ENCODE measurements around the gene ABCA6. TPM values are rescaled to one million over a fixed set of nuclear protein-coding genes. Genes with fewer than 3 reads are reported as not detected.
"Not testable (repeated sequence)": the region's sequence is repeated elsewhere in the genome, so short reads cannot be mapped to it uniquely, and the experiment has no call there.

The ABCA6 gene
- total and polyA plus RNA-seq, 4 experiments from 2014 or later = 0.53 to 0.67 TPM; not detected in 2

GRCh38 chr17:69175625-69176456 lies 34.1 kb upstream of the ABCA6 start:
- intact Hi-C loops (cut with micrococcal nuclease) = no loop called here
- peaks cover 0 to 1% of the 10 kb centered on the region in 2 donors for H3K36me3 Mint-ChIP-seq
- no peaks in the 10 kb centered on the region for H3K4me1 Mint-ChIP-seq
- H3K27ac Mint-ChIP-seq = no peak overlapping the region
- H3K4me3 Mint-ChIP-seq = no peak overlapping the region
- CTCF ChIA-PET (ENCODE audit: partially characterized antibody) = no interaction called here
- POLR2A ChIA-PET (ENCODE audit: partially characterized antibody) = no interaction called here
- H3K27ac ChIP-seq (ENCODE audit: low read depth, low read length) = no peak overlapping the region
- H3K27me3 ChIP-seq (ENCODE audit: insufficient read depth, low read length) = no peaks in the 10 kb centered on the region
- no peaks in the 10 kb centered on the region for H3K36me3 ChIP-seq (ENCODE audit: insufficient read depth, low read length)
- H3K4me1 ChIP-seq (ENCODE audit: insufficient read depth, low read length) = no peaks in the 10 kb centered on the region
- H3K4me3 ChIP-seq (ENCODE audit: low read length in 2 of 2) = no peak overlapping the region
- no peaks in the 10 kb centered on the region for H3K9me3 Mint-ChIP-seq
- DNase-seq = no peak
- H3K9me3 ChIP-seq (ENCODE audit: control insufficient read depth in 1 of 2, low read length in 2 of 2) = no peaks in the 10 kb centered on the region
- no peaks in the 10 kb centered on the region for H3K27me3 Mint-ChIP-seq

GRCh38 chr17:69175262-69175624 lies 33.5 kb upstream of the ABCA6 start:
- peaks cover 0 to 3% (median 0%) of the 10 kb centered on the region in 8 donors for H3K9me3 Mint-ChIP-seq
- no peaks in the 10 kb centered on the region for H3K27me3 Mint-ChIP-seq
- Histone ChIP-seq H3K4me1 (ENCODE audit: insufficient read depth, low read length) (no peaks in the 10 kb centered on the region), H3K4me3 (ENCODE audit: low read length in 2 of 2) (no peak overlapping the region), H3K9me3 (ENCODE audit: control insufficient read depth in 1 of 2, low read length in 2 of 2) (no peaks in the 10 kb centered on the region), H3K27ac (ENCODE audit: low read depth, low read length) (no peak overlapping the region), H3K27me3 (ENCODE audit: insufficient read depth, low read length) (no peaks in the 10 kb centered on the region), H3K36me3 (ENCODE audit: insufficient read depth, low read length) (no peaks in the 10 kb centered on the region)
- no peak overlapping the region for H3K27ac Mint-ChIP-seq
- H3K36me3 Mint-ChIP-seq = peaks cover 0 to 1% of the 10 kb centered on the region in 2 donors
- H3K4me3 Mint-ChIP-seq = no peak overlapping the region
- no peak for DNase-seq
- POLR2A ChIA-PET (ENCODE audit: partially characterized antibody) = no interaction called here
- no peaks in the 10 kb centered on the region for H3K4me1 Mint-ChIP-seq
- CTCF ChIA-PET (ENCODE audit: partially characterized antibody) = no interaction called here
- intact Hi-C loops (cut with micrococcal nuclease) = no loop called here

DNA sequence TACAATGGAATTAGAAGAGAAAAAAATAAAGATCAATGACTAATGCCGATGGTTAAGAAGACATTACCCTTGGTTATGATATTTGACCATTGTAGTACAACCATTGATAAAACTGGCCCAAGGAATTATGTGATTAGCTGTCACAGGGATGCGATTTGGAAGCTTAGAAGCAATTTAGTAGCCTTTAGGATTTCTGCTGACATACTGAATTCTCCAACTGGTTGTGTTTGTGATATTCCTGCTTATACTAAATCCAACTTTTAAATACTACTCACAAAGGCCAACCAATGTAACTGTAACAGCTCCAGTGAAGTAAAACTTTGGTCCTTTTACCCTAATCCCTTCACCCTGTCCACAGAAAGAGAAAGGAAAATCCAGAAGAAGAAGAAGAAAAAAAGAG lies 31.4 kb upstream of the ABCA6 start:
- Mint-ChIP-seq H3K27ac (no peak overlapping the region), H3K9me3 (peaks cover 0 to 3% (median 0%) of the 10 kb centered on the region in 8 donors), H3K27me3 (no peaks in the 10 kb centered on the region), H3K4me1 (no peaks in the 10 kb centered on the region), H3K36me3 (peaks cover 1 to 6% of the 10 kb centered on the region in 2 donors), H3K4me3 (no peak overlapping the region)
- no peak for DNase-seq
- Histone ChIP-seq H3K27me3 (ENCODE audit: insufficient read depth, low read length) (no peaks in the 10 kb centered on the region), H3K36me3 (ENCODE audit: insufficient read depth, low read length) (no peaks in the 10 kb centered on the region), H3K9me3 (ENCODE audit: control insufficient read depth in 1 of 2, low read length in 2 of 2) (no peaks in the 10 kb centered on the region), H3K4me3 (ENCODE audit: low read length in 2 of 2) (no peak overlapping the region), H3K27ac (ENCODE audit: low read depth, low read length) (no peak overlapping the region), H3K4me1 (ENCODE audit: insufficient read depth, low read length) (no peaks in the 10 kb centered on the region)
- intact Hi-C loops (cut with micrococcal nuclease) = no loop called here
- ChIA-PET CTCF (ENCODE audit: partially characterized antibody) (no interaction called here), POLR2A (ENCODE audit: partially characterized antibody) (no interaction called here)

DNA sequence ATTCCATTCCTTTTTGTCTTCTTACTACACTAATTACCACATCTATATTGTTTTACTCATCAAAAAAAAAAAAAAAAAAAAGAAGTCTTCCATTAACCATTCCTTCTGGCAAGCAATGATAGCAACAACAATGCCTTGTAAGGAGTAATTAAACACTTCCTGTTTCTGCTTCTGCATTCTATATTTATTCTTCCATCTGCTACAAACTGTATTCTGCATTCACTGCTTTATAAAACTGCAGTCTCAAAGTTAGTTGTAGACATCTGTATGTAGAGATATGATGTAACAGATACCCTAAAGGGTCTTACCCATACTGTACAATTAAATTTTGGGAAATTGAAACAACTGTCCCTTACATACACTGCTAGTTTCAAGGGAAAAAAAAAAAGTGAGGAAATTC lies 28.7 kb upstream of the ABCA6 start:
- H3K27me3 Mint-ChIP-seq = no peaks in the 10 kb centered on the region
- Histone ChIP-seq H3K36me3 (ENCODE audit: insufficient read depth, low read length) (no peaks in the 10 kb centered on the region), H3K9me3 (ENCODE audit: control insufficient read depth in 1 of 2, low read length in 2 of 2) (no peaks in the 10 kb centered on the region), H3K27me3 (ENCODE audit: insufficient read depth, low read length) (no peaks in the 10 kb centered on the region), H3K4me3 (ENCODE audit: low read length in 2 of 2) (no peak overlapping the region), H3K27ac (ENCODE audit: low read depth, low read length) (no peak overlapping the region), H3K4me1 (ENCODE audit: insufficient read depth, low read length) (no peaks in the 10 kb centered on the region)
- peaks cover 0 to 5% (median 0%) of the 10 kb centered on the region in 8 donors for H3K9me3 Mint-ChIP-seq
- CTCF ChIA-PET (ENCODE audit: partially characterized antibody) = no interaction called here
- no peak overlapping the region for H3K4me3 Mint-ChIP-seq
- intact Hi-C loops (cut with micrococcal nuclease) = no loop called here
- no peak overlapping the region for H3K27ac Mint-ChIP-seq
- no peaks in the 10 kb centered on the region for H3K4me1 Mint-ChIP-seq
- POLR2A ChIA-PET (ENCODE audit: partially characterized antibody) = no interaction called here
- H3K36me3 Mint-ChIP-seq = peaks cover 1 to 16% of the 10 kb centered on the region in 2 donors
- no peak for DNase-seq

GRCh38 chr17:69168642-69169041 lies 26.9 kb upstream of the ABCA6 start:
- H3K27ac ChIP-seq (ENCODE audit: low read depth, low read length); DNase-seq; POLR2A ChIA-PET (ENCODE audit: partially characterized antibody); H3K27me3 ChIP-seq (ENCODE audit: insufficient read depth, low read length); H3K27me3 Mint-ChIP-seq; H3K27ac Mint-ChIP-seq; H3K9me3 Mint-ChIP-seq; H3K4me3 ChIP-seq (ENCODE audit: low read length in 2 of 2); H3K36me3 ChIP-seq (ENCODE audit: insufficient read depth, low read length); intact Hi-C loops (cut with micrococcal nuclease); CTCF ChIA-PET (ENCODE audit: partially characterized antibody); H3K4me1 ChIP-seq (ENCODE audit: insufficient read depth, low read length); H3K9me3 ChIP-seq (ENCODE audit: control insufficient read depth in 1 of 2, low read length in 2 of 2); H3K4me1 Mint-ChIP-seq; H3K4me3 Mint-ChIP-seq: not testable (repeated sequence)
- peaks cover 1 to 16% of the 10 kb centered on the region in 2 donors for H3K36me3 Mint-ChIP-seq

DNA sequence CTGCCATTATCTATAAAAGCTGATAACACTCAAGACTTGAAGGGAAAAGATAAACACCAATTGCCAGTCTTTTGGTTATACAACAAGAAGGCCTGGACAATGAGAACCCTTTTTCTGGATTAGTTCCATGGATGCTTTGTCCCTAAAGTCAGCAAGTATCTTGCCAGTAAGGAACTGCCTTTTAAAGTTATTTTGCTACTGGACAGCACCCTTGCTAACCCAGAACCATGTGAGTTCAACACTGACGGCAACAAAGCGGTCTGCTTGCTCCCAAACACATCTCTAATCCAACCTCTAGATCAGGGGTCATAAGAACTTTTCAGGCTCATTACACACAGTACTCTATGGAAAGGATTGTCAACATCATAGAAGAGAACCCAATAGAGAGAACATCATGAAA lies 25.3 kb upstream of the ABCA6 start:
- Histone ChIP-seq H3K27ac (ENCODE audit: low read depth, low read length) (no peak overlapping the region), H3K9me3 (ENCODE audit: control insufficient read depth in 1 of 2, low read length in 2 of 2) (no peaks in the 10 kb centered on the region), H3K4me1 (ENCODE audit: insufficient read depth, low read length) (no peaks in the 10 kb centered on the region), H3K4me3 (ENCODE audit: low read length in 2 of 2) (no peak overlapping the region), H3K36me3 (ENCODE audit: insufficient read depth, low read length) (no peaks in the 10 kb centered on the region), H3K27me3 (ENCODE audit: insufficient read depth, low read length) (no peaks in the 10 kb centered on the region)
- ChIA-PET POLR2A (ENCODE audit: partially characterized antibody) (no interaction called here), CTCF (ENCODE audit: partially characterized antibody) (no interaction called here)
- intact Hi-C loops (cut with micrococcal nuclease) = no loop called here
- Mint-ChIP-seq H3K4me1 (no peaks in the 10 kb centered on the region), H3K9me3 (peaks cover 0 to 5% (median 0%) of the 10 kb centered on the region in 8 donors), H3K36me3 (peaks cover 0 to 16% of the 10 kb centered on the region in 2 donors), H3K27me3 (no peaks in the 10 kb centered on the region), H3K4me3 (no peak overlapping the region), H3K27ac (no peak overlapping the region)
- DNase-seq = no peak

- Mint-ChIP-seq H3K27me3 (no peaks in the 10 kb centered on the region), H3K27ac (no peak overlapping the region), H3K4me1 (no peaks in the 10 kb centered on the region), H3K9me3 (peaks cover 0 to 5% (median 0%) of the 10 kb centered on the region in 8 donors), H3K4me3 (no peak overlapping the region), H3K36me3 (peaks cover 0 to 13% of the 10 kb centered on the region in 2 donors)
- Histone ChIP-seq H3K4me1 (ENCODE audit: insufficient read depth, low read length) (no peaks in the 10 kb centered on the region), H3K27me3 (ENCODE audit: insufficient read depth, low read length) (no peaks in the 10 kb centered on the region), H3K36me3 (ENCODE audit: insufficient read depth, low read length) (no peaks in the 10 kb centered on the region), H3K9me3 (ENCODE audit: control insufficient read depth in 1 of 2, low read length in 2 of 2) (no peaks in the 10 kb centered on the region), H3K27ac (ENCODE audit: low read depth, low read length) (no peak overlapping the region), H3K4me3 (ENCODE audit: low read length in 2 of 2) (no peak overlapping the region)
- POLR2A ChIA-PET (ENCODE audit: partially characterized antibody) = no interaction called here
- intact Hi-C loops (cut with micrococcal nuclease) = no loop called here
- CTCF ChIA-PET (ENCODE audit: partially characterized antibody) = no interaction called here
- DNase-seq = no peak
Observed at GRCh38 chr17:69164206-69164605, 22.5 kb upstream of the ABCA6 start.

Measured in CD4-positive, alpha-beta memory T cell (primary cell).